ENCODE data around the gene ASIC3. TPM values are rescaled to one million over a fixed set of nuclear protein-coding genes. Genes with fewer than 3 reads are reported as not detected.

The ASIC3 gene
- total RNA-seq, 1 donor from 2014 or later: 5.2 TPM

DNA sequence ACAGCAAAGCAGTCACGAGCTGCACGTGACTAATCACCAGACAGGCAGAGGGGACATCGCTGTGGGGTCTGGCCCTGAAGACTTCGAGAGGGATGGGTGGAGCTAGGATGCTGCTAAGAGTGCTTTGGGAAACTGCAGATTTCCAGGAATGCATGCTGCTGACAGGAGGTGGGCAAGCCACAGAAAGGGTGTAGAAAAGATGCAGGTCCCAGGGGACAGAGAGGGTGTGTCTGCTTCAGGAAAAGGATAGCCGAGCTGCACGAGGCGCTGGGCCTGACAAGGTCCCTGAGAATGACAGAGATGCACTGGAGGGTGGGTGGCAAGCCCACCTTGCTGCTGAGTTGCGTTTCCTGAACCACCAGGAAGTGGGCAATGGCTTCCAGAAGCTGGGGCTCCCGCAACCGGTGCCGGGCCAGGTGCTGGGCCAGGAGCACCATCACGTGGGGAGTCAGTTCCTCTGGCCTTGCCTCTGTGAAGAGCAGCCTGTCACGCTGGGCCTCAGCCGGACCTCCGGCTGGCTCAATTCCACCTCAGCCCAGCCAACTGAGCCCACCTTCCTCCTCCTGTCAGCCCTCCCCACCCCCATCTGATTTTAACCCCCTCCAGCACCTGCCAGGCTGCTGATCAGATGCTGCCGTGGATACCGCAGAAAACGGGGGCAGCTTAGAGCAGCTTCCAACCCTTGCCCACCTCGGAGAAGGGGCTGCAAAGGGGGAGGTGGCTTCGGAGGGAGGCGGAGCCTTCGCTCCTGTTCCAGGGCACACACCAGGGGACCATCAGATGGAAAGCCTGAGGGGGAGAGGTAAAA lies 30.1 kb downstream of the ASIC3 start:
- intact Hi-C loops (cut with DNase I): no loop called here
- DNase-seq (ENCODE audit: low spot score): no peak

GRCh38 chr7:151079199-151079910 lies 31.0 kb downstream of the ASIC3 start:
- intact Hi-C loops (cut with DNase I): no loop called here

GRCh38 chr7:151080067-151080521 lies 31.8 kb downstream of the ASIC3 start:
- no peak for DNase-seq (ENCODE audit: low spot score)
- intact Hi-C loops (cut with DNase I): loop anchor here (1.0 kb wide), 2 partner anchors 21 to 52 kb away; partner anchors contain the start of genes ABCB8 and SLC4A2

More at GRCh38 chr7:151079199-151079910, 31.0 kb downstream of the ASIC3 start:
- DNase-seq (ENCODE audit: low spot score): no peak

GRCh38 chr7:151080522-151081169 lies 32.3 kb downstream of the ASIC3 start, which contains the start of gene FASTK:
TSS of gene FASTK (minus strand) at chr7:151080809. CDS start at chr7:151080766, 43 bp downstream.
- DNase-seq (ENCODE audit: low spot score): peak; percentile 97
- intact Hi-C loops (cut with DNase I): loop anchor here (1.0 kb wide), 2 partner anchors 21 to 52 kb away; partner anchors contain the start of genes ABCB8 and SLC4A2

GRCh38 chr7:151081170-151082101 lies 33.1 kb downstream of the ASIC3 start:
- DNase-seq (ENCODE audit: low spot score): no peak
- intact Hi-C loops (cut with DNase I): no loop called here

DNA sequence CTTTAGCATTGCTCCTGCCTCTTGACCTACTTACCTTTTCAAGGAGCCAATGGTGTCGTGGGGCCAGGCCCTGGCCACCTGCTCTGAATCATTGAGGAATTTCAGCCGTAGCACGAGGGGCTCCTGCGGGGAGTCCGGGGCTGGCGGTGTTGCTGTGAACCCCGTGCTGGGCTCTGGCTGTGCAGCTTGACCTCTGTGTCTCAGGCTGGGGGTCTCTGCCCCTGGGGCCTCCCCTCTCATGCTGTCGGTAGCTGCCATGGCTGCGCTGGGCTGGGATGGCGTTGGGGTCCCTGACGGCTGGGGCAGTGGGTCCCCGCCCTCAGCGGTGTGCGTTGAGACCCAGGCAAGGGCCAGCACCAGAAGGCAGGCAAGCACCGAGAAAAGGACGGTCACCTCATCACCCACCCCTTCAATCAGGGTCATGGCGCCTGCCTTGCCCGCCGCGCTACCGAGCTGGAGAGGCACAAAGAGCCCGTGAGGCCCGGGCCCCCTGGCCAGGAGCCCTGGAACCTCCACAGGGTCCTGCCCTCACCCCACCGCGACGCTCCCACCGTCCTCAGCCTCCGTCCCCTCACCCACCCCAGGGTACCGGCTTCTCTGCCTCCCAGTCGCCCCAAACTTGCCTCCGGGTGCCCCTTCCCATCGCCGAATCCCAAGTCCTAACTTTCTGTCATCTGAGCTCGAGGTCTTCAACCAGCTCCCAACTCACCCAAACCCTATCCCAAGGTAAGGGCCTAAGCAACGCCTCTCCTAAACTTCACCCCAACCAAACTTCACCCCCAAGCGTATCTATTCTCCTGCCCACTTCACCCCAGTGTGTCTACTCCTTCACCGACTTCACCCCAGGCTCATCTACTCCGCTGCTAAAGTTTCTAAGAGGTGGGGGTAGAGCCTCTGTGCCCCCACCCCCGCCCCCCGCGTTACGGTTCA lies 34.1 kb downstream of the ASIC3 start:
- intact Hi-C loops (cut with DNase I): no loop called here
- DNase-seq (ENCODE audit: low spot score): no peak

- intact Hi-C loops (cut with DNase I): no loop called here
- peak; percentile 91 for DNase-seq (ENCODE audit: low spot score)
Measured at GRCh38 chr7:151083071-151083823, 34.9 kb downstream of the ASIC3 start, which contains the start of gene TMUB1. TSS of gene TMUB1 (minus strand) at chr7:151083493. CDS start at chr7:151082563, 930 bp downstream.

- DNase-seq (ENCODE audit: low spot score): no peak
- intact Hi-C loops (cut with DNase I): no loop called here
Measured at GRCh38 chr7:151083824-151084160, 35.5 kb downstream of the ASIC3 start.

DNA sequence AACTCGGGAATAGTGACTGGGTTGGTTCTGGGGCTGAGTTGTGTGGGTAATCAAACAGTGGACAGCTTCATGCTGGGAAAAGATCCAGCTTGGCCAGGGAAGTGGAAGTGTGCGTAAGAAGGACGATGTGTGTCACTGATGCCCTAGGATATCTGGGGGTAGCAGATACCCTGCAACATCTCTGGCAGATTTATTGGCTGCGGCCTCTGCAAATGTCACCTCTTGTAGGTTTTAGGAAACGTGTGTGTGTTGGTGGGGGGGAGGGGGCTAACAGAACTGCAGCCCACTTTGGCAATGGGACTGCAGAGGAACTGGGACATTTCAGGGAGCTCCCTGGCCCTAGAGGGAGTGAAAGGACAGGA lies 37.0 kb downstream of the ASIC3 start:
- intact Hi-C loops (cut with DNase I): no loop called here
- no peak for DNase-seq (ENCODE audit: low spot score)

DNA sequence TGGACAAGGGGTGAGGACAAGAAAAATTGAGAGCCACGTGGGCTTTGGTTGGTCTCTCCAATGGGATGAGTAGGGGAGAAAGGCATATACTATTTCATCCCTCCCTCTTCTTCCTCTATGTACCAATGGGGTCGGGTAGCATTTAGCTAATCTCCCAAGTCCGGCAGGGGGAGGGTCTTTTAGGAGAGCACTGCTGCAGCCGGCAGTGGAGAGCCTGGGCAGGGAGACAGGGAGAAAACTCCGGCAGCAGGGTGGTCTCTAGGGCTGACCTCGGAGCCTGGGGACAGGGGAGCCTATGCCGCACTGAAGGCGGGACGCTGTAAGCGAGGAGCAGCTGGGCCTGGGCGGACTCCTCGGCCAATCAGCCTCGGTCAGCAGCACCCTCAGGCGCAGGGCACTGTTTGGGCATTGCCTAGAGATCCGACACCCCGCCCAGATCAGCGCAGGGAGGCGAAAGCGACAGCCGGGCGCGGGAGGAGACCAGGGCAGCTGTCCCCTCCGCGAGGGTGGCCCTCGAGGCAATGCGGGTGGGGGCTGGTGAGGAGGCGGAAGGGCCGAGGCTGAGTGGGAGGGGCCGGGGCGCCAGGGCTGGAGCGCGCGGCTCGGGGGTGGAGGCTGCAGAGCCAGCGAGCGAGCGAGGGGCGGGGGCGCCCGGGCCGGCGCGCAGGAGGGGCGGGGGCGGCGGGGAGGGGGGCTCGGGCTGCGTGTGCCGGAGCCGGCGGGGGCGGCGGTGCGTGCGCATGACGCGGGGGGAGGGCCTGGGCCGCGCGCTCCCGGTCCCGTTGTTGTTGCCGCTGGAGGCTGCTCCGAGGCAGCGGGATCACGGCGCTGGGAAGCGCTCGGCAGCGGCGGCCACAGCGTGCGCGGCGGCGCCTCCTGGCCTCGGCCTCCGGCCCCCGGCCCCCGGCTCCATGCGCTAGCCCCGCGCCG lies 37.6 kb downstream of the ASIC3 start, which contains the start of gene AGAP3:
TSS of gene AGAP3 (plus strand) at position 785 of the 930 bp plus-strand sequence. CDS start 267 bp downstream, outside the sequence.
- peak; percentile 95 for DNase-seq (ENCODE audit: low spot score)
- intact Hi-C loops (cut with DNase I): no loop called here

DNA sequence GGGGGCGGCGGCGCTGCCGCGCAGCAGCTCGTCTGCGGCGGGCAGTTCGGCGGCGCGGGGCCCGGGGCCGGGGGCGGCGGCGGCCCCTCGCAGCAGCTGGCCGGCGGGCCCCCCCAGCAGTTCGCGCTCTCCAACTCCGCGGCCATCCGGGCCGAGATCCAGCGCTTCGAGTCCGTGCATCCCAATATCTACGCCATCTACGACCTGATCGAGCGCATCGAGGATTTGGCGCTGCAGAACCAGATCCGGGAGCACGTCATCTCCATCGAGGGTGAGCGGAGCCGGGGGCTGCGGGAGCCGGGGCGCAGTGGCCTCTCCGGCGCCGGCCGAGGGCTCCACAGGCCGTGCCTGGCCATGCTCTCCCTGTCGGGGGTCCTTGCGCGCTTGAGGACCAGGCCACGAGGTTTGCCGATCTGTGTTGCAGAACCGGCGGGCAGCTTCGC lies 38.5 kb downstream of the ASIC3 start:
- no peak for DNase-seq (ENCODE audit: low spot score)
- intact Hi-C loops (cut with DNase I): no loop called here

GRCh38 chr7:151087245-151088018 lies 39.1 kb downstream of the ASIC3 start:
- DNase-seq (ENCODE audit: low spot score): no peak
- intact Hi-C loops (cut with DNase I): no loop called here

DNA sequence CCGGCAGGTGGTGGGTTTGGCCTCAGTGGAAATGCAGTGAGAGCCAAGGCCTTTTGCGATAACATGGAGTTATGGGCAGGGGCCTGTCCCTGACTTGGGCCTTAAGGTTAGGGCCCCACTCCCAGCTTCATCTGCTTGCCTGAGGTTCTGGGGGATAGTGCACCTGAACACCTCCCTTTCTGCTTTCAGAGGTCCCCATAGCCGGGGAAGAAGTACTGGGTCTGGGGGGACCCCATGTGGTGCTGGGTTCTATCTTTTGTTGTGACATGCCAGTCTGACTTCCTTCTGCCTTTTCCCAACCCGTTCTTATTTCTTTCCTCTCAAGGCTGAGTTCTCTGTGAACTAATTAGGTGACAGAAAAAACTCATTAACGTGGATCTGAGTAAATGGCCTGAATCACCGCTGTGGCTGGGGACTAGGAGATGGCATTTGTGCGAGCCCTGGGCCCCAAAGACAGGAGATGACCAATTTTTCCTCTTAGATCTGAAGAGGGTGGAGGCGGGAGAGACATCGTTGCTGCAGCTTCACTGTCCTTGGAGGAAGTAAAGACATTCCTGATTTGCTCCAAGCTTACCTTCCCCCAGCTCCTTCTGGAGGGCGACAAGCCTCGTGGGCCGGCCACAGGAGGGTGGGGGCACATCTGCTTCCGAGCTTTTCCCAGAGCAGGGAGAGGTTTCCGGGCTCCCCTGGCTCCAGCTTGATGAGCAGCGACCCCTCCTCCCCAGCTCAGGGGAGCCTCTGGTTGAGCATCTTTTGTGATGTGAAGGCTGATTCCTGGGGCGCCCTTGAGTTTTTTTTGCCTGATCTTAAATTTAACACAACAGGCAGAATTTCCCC lies 39.9 kb downstream of the ASIC3 start:
- DNase-seq (ENCODE audit: low spot score): no peak
- intact Hi-C loops (cut with DNase I): no loop called here
